Measurements from ENCODE around the gene NR2E1. TPM values are rescaled to one million over a fixed set of nuclear protein-coding genes. Genes with fewer than 3 reads are reported as not detected.

Gene NR2E1
- total RNA-seq, 1 donor = not detected

- H3K4me3 ChIP-seq (ENCODE audit: low read depth, low read length) = no peak overlapping the region
- no peak for DNase-seq (ENCODE audit: low read depth)
- no peak for TF ChIP-seq CTCF (IDR thresholded peaks at IDR 0.05; ENCODE audit: insufficient read depth, low read depth, low read length)
Measured at GRCh38 chr6:108228416-108228815, 62.6 kb downstream of the NR2E1 start.

GRCh38 chr6:108235127-108235526 lies 69.3 kb downstream of the NR2E1 start:
- TF ChIP-seq CTCF (IDR thresholded peaks at IDR 0.05; ENCODE audit: insufficient read depth, low read depth, low read length) = no peak
- no peak for DNase-seq (ENCODE audit: low read depth)

DNA sequence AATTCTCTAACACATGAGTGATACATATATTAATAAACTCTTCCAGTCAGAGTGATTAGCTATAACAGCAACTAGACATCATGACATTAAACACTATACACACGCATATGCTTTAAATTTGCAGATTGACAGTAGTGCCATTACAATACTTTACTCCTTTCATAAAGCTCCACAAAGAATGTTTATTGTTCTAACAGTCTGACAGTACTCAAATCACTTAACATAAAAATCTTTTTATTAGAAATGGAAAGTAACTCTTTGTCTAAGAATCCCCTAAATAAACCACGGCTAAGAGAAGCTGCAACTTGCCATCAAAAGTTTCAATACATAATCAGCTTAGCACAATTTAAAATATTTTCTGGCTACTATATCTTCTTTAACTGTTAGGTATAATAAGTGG lies 71.0 kb downstream of the NR2E1 start:
- DNase-seq (ENCODE audit: low read depth) = no peak
- H3K4me3 ChIP-seq (ENCODE audit: low read depth, low read length) = no peak overlapping the region
- no peak for TF ChIP-seq CTCF (IDR thresholded peaks at IDR 0.05; ENCODE audit: insufficient read depth, low read depth, low read length)

More at GRCh38 chr6:108235127-108235526, 69.3 kb downstream of the NR2E1 start:
- H3K4me3 ChIP-seq (ENCODE audit: low read depth, low read length) = no peak overlapping the region

GRCh38 chr6:108238322-108238721 lies 72.5 kb downstream of the NR2E1 start:
- H3K4me3 ChIP-seq (ENCODE audit: low read depth, low read length) = no peak overlapping the region
- DNase-seq (ENCODE audit: low read depth) = no peak
- no peak for TF ChIP-seq CTCF (IDR thresholded peaks at IDR 0.05; ENCODE audit: insufficient read depth, low read depth, low read length)

Other genes starting within 250 kb of the NR2E1 start
- 28.5 and 32.9 TPM in 2 replicates for gene SEC63, start 207.8 kb upstream of the NR2E1 start, total RNA-seq
- 32.5 and 43.2 TPM in 2 replicates for gene OSTM1, start 91.3 kb upstream of the NR2E1 start, total RNA-seq
- 142 and 187 TPM in 2 replicates for gene SNX3, start 95.0 kb downstream of the NR2E1 start, total RNA-seq
- 3.2 and 6.0 TPM in 2 replicates for gene AFG1L, start 129.0 kb downstream of the NR2E1 start, total RNA-seq